ENCODE results near the gene NUP133. TPM values are rescaled to one million over a fixed set of nuclear protein-coding genes. Genes with fewer than 3 reads are reported as not detected.

The NUP133 gene
- 10 to 100 TPM; 29.4 to 48.4 (median 31.8) TPM for total RNA-seq

DNA sequence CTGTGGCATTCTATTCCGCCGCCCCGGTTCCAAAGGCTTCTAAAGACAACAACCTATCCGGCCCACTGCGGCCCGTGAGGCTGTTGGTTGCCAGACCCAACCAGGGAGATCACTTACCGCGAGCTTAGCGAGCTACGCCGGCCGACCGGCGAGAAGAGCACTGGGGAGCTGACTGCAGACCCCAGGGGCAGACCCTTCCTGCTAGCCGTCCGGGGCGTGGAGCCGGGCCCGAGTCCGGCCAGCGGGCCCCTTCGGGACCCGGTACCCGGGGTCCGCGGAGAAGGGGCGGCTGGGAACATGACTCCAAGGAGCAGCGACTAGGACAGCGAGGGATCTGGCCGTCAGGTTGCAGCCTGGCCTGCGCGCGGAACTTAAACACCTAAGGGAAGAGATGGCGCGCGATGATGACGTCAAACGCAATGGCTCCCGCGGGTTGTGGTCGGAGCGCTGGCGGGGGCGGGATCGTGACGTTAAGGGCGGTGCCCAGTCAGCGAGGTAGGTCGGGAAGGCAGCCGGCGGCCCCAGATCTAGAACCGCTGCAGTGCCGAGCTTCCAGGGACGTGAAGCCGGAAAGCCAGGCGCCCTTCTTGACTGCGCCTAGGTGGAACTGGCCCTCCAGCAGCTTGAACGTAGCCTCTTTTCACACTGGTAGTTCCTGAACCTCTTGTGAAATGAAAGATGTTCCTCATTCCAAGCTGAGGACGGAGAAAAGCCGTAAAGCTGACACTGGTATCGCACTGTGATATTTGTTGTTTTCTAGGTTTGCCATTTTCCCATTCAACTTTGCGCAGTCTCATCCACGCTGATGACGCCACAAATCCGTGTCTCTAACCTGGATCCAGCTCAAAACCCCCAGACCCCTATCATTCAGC lies at the start of gene NUP133:
Gene NUP133 (minus strand): TSS at position 391 of the 872 bp plus-strand sequence. CDS start 92 bp downstream, at position 299.
- TF ChIP-seq POLR2A (IDR thresholded peaks at IDR 0.05) (peak; percentile 73), POLR2AphosphoS5 (IDR thresholded peaks at IDR 0.05) (peak; percentile 85 to 95 (median 91))
- TF ChIP-seq, protein P1, sequence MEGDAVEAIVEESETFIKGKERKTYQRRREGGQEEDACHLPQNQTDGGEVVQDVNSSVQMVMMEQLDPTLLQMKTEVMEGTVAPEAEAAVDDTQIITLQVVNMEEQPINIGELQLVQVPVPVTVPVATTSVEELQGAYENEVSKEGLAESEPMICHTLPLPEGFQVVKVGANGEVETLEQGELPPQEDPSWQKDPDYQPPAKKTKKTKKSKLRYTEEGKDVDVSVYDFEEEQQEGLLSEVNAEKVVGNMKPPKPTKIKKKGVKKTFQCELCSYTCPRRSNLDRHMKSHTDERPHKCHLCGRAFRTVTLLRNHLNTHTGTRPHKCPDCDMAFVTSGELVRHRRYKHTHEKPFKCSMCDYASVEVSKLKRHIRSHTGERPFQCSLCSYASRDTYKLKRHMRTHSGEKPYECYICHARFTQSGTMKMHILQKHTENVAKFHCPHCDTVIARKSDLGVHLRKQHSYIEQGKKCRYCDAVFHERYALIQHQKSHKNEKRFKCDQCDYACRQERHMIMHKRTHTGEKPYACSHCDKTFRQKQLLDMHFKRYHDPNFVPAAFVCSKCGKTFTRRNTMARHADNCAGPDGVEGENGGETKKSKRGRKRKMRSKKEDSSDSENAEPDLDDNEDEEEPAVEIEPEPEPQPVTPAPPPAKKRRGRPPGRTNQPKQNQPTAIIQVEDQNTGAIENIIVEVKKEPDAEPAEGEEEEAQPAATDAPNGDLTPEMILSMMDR (IDR thresholded peaks at IDR 0.05) = no peak
- H3K9me3 ChIP-seq = no peaks in the 10 kb centered on the region
- intact Hi-C loops (cut with DNase I; ENCODE audit: low total_unique reads) = no loop called here

DNA sequence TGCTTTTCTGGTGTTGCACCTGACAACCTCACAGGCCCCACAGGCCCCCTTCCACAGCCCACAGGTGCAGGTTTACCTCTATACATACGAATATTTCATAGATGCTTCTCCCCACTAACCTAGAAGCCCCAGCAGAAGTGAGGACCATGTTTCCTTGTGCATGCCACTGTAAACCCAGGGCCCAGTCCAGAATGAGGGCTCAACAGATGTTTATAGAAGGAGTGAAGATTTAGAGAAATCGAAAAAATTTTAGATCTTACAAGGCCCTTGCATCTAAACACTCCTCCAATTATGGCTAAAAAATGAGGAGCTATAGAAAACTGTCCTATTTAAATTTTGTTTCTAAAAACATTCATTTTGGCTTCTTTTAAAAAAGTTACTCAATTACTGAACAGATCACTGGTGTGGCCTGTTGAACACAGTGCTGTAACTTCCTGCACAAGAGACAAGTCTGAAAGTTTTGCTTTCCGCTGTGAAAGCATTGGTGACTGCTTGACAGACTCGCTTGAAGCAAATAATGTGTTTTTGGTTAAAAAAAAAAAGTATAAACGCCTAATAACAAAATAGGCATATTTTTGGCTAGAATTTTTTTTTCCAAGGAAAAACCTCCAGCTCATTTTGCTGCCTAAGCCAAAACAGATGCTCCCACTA lies 49.2 kb upstream of the NUP133 start:
- TF ChIP-seq POLR2A (IDR thresholded peaks at IDR 0.05) = no peak
- TF ChIP-seq, protein P1 (IDR thresholded peaks at IDR 0.05) = no peak
- TF ChIP-seq POLR2AphosphoS5 (IDR thresholded peaks at IDR 0.05) = no peak

More for the DNA sequence above, at the start of gene NUP133:
- H3K27me3 ChIP-seq = no peaks in the 10 kb centered on the region
- peak within 1 kb of the TSS; percentile 80 to 99 (median 99) for H3K4me3 ChIP-seq
- H3K36me3 ChIP-seq = no peaks in the 10 kb centered on the region
- H3K4me1 ChIP-seq = no peaks in the 10 kb centered on the region
- peak within 1 kb of the TSS; percentile 98 to 99 for H3K27ac ChIP-seq
- peak; percentile 99 to 100 for DNase-seq (ENCODE audit: low spot score in 2 of 2)

DNA sequence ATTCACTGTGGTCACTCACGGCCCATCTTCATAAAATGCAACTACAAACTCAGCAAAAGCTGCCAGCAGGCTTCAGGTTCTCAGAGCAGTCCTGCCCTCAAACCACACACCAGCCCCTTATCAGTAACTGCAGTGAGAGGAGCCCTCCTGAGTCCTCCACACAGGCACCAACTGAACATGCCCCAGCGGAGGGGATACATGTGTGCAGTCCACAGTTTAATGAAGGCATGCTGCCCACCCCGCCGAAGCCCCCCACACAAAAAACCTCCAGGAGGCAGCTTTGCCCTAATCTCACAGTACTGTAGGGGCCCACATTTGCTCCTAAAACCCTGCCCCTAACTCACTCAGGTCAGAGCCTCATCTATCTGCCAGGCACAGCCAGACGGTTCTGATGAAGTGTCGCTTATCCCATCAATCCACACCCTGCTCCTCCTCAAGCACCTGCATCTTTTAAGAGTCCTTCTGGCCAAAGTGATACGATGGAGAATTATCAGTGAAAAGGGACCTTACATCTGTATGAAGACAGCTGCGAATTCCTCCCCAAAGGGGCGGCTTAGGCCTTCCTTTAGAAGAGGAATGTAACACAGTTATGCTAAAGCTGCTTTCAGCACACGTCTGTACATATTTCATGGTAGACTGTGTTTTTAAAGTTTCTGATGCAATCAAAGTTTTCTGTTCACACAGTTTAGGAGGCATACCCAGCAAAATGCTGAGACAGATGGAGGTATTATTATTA lies 46.9 kb upstream of the NUP133 start:
- Histone ChIP-seq H3K36me3 (no peaks in the 10 kb centered on the region), H3K27me3 (no peaks in the 10 kb centered on the region), H3K27ac (no peak overlapping the region), H3K4me3 (no peak overlapping the region), H3K4me1 (peaks cover 0 to 14% of the 10 kb centered on the region in 2 donors), H3K9me3 (no peaks in the 10 kb centered on the region)
- TF ChIP-seq, protein P1 (IDR thresholded peaks at IDR 0.05) = no peak
- TF ChIP-seq POLR2AphosphoS5 (IDR thresholded peaks at IDR 0.05) (no peak), POLR2A (IDR thresholded peaks at IDR 0.05) (no peak)
- intact Hi-C loops (cut with DNase I; ENCODE audit: low total_unique reads) = loop anchor here (10.0 kb wide), 1 partner anchor 70 kb away; the partner anchor contains the start of genes TAF5L and URB2
- DNase-seq (ENCODE audit: low spot score in 2 of 2) = no peak

More for the DNA sequence above, 49.2 kb upstream of the NUP133 start:
- DNase-seq (ENCODE audit: low spot score in 2 of 2) = no peak
- Histone ChIP-seq H3K4me1 (peaks cover 0 to 14% of the 10 kb centered on the region in 2 donors), H3K36me3 (no peaks in the 10 kb centered on the region), H3K27me3 (no peaks in the 10 kb centered on the region), H3K4me3 (peak overlapping the region; percentile 73 to 80 (median 73)), H3K27ac (peak overlapping the region; percentile 82 to 87), H3K9me3 (no peaks in the 10 kb centered on the region)
- intact Hi-C loops (cut with DNase I; ENCODE audit: low total_unique reads) = loop anchor here (10.0 kb wide), 1 partner anchor 67 kb away; the partner anchor contains the start of genes TAF5L and URB2

DNA sequence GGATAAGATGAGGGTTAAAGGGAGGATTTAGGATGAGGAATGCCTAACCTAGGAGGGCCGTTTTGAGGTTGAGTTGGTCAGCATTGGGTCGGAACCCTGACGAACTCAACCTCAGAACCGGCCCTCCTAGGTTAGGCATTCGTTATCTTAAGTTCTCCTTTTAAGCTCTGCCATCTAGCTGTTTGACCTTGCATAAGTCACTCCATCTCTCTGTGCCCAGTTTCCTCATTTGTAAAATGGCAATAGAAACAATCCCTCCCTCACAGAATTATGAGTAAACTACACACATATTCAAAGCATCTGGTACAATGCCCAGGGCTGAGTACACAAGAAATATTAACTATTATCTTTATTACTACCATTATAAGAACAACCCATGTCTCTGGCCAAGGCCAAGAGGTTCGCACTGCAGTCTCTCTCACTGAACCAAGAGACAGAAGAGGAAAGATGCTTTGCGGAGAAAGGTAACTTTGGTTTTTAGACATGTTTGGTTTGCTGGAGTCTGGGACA lies 45.5 kb upstream of the NUP133 start:
- no peak overlapping the region for H3K4me3 ChIP-seq
- intact Hi-C loops (cut with DNase I; ENCODE audit: low total_unique reads) = loop anchor here (10.0 kb wide), 1 partner anchor 71 kb away; the partner anchor contains the start of genes TAF5L and URB2
- H3K4me1 ChIP-seq = peaks cover 0 to 14% of the 10 kb centered on the region in 2 donors
- no peak for TF ChIP-seq POLR2AphosphoS5 (IDR thresholded peaks at IDR 0.05)
- TF ChIP-seq, protein P1 (IDR thresholded peaks at IDR 0.05) = no peak
- TF ChIP-seq POLR2A (IDR thresholded peaks at IDR 0.05) = no peak
- H3K9me3 ChIP-seq = no peaks in the 10 kb centered on the region
- H3K27ac ChIP-seq = no peak overlapping the region
- H3K27me3 ChIP-seq = no peaks in the 10 kb centered on the region
- no peaks in the 10 kb centered on the region for H3K36me3 ChIP-seq
- no peak for DNase-seq (ENCODE audit: low spot score in 2 of 2)

Measured in breast epithelium (tissue), 4 donors.